Endothelial cell of umbilical vein (primary cell): ENCODE measurements around the gene MMP14. TPM values are rescaled to one million over a fixed set of nuclear protein-coding genes. Genes with fewer than 3 reads are reported as not detected.

Source experiments
- BruUV-seq: library from RNA; stranded (reverse); fragments of 400-500 nt; replicated peaks from 2 replicates; lab custom pipeline; 2021; lab: Mats Ljungman, UMichigan
- CTCF ChIA-PET: fragments of 300-600, 350-600 bp; sonication (Branson Sonifier 250); formaldehyde crosslinking; loops from one replicate; lab custom pipeline; 2021; ENCODE audit warnings: antibody characterized with exemption, inconsistent platforms; lab: Charles Lee
- POLR2A ChIA-PET: fragments of 300-600, 350-600 bp; sonication (Branson Sonifier 250); formaldehyde crosslinking; loops from one replicate; lab custom pipeline; 2021; ENCODE audit warnings: antibody characterized with exemption, inconsistent platforms; lab: Charles Lee
- DNase-seq: peaks from one replicate; pipeline ENCODE4 v3.0.0-alpha.2; 2011; ENCODE audit warnings: low read depth, low spot score
- FAIRE-seq: peaks from 2 replicates; lab custom pipeline; 2011; peaks lifted over from hg19 to GRCh38; lab: Jason Lieb, UNC
- H2AFZ ChIP-seq: 2 replicates; pipeline ENCODE4 v1.6.0; 2012; ENCODE audit warnings: low read depth, low read length, control low read depth, inconsistent platforms
- H3K27ac ChIP-seq: 2 replicates; pipeline ENCODE4 v1.5.1; 2011; ENCODE audit warnings: low read depth, mild to moderate bottlenecking, control low read depth, low read length, moderate library complexity; ENCODE audit not compliant: insufficient read depth
- H3K27me3 ChIP-seq, 2 experiments: 2 replicates each; pipeline versions ENCODE4 v1.6.0 to v1.6.1; 2011; ENCODE audit warnings: low read length in 2 of 2, mixed read lengths in 1 of 2; ENCODE audit not compliant: control insufficient read depth in 2 of 2, insufficient read depth in 2 of 2
- H3K36me3 ChIP-seq, 2 experiments: 2 replicates in 1 of 2; 3 replicates in 1 of 2; pipeline ENCODE4 v1.5.1; 2011; ENCODE audit warnings: low read length in 2 of 2, mild to moderate bottlenecking in 1 of 2, moderate library complexity in 1 of 2; ENCODE audit not compliant: control insufficient read depth in 2 of 2, insufficient read depth in 2 of 2; ENCODE audit errors: extremely low read depth in 1 of 2
- H3K4me1 ChIP-seq: 3 replicates; pipeline ENCODE4 v1.5.1; 2011; ENCODE audit warnings: mild to moderate bottlenecking, low read length; ENCODE audit not compliant: control insufficient read depth, insufficient read depth; ENCODE audit errors: extremely low read depth
- H3K4me2 ChIP-seq: 2 replicates; pipeline ENCODE4 v1.6.1; 2011; ENCODE audit warnings: low read length, control low read depth, mixed read lengths; ENCODE audit not compliant: insufficient read depth
- H3K4me3 ChIP-seq, 3 experiments: fragments of 200-600 bp in 1 of 3; sonication (generic), shearing (Covaris generic) in 1 of 3; replicated peaks in 1 of 3; 2 replicates each; pipeline ENCODE4 v1.5.1; 2011 to 2016; ENCODE audit warnings: control low read depth in 3 of 3, low read length in 3 of 3, mild to moderate bottlenecking in 2 of 3, inconsistent platforms in 1 of 3, low read depth in 1 of 3, moderate library complexity in 1 of 3; ENCODE audit not compliant: insufficient read depth in 1 of 3
- H3K79me2 ChIP-seq: 2 replicates; pipeline ENCODE4 v1.6.0; 2012; ENCODE audit warnings: low read length, inconsistent platforms; ENCODE audit not compliant: control insufficient read depth, insufficient read depth
- H3K9ac ChIP-seq: replicated peaks from 2 replicates; pipeline ENCODE3; 2011; ENCODE audit warnings: low read length, control low read depth; ENCODE audit not compliant: insufficient read depth; ENCODE audit errors: extremely low read depth
- H3K9me1 ChIP-seq: replicated peaks from 3 replicates; pipeline ENCODE4 v1.6.0; 2011; ENCODE audit warnings: mild to moderate bottlenecking, low read length; ENCODE audit not compliant: control insufficient read depth, insufficient read depth; ENCODE audit errors: extremely low read depth
- H3K9me3 ChIP-seq: replicated peaks from 2 replicates; pipeline ENCODE4 v1.5.1; 2012; ENCODE audit warnings: low read length, inconsistent platforms; ENCODE audit not compliant: control insufficient read depth, insufficient read depth
- H4K20me1 ChIP-seq: replicated peaks from 2 replicates; pipeline ENCODE3; 2011; ENCODE audit warnings: mild to moderate bottlenecking, low read length; ENCODE audit not compliant: control insufficient read depth, insufficient read depth; ENCODE audit errors: extremely low read depth
- EZH2 ChIP-seq: IDR thresholded peaks from 2 replicates; pipeline ENCODE4 v1.6.1; 2012; ENCODE audit warnings: borderline replicate concordance, low read depth, mild to moderate bottlenecking, moderate library complexity, low read length, inconsistent platforms; ENCODE audit not compliant: severe bottlenecking
- FOS ChIP-seq: IDR thresholded peaks from 2 replicates; pipeline ENCODE4 v1.6.1; 2011; ENCODE audit warnings: mild to moderate bottlenecking, low read length, moderate library complexity, borderline replicate concordance; ENCODE audit not compliant: insufficient read depth
- GATA2 ChIP-seq: IDR thresholded peaks from 2 replicates; pipeline ENCODE4 v1.7.0; 2011; ENCODE audit warnings: low read depth, mild to moderate bottlenecking, moderate library complexity, mixed read lengths, low read length; ENCODE audit not compliant: insufficient read length, insufficient read depth
- JUN ChIP-seq: IDR thresholded peaks from 2 replicates; pipeline ENCODE4 v1.6.1; 2011; ENCODE audit warnings: borderline replicate concordance, low read depth; ENCODE audit not compliant: insufficient read length, insufficient read depth
- MAX ChIP-seq: IDR thresholded peaks from 2 replicates; pipeline ENCODE4 v1.6.1; 2011; ENCODE audit not compliant: insufficient read depth, insufficient read length
- MYC ChIP-seq: IDR thresholded peaks from one replicate; pipeline ENCODE4 v1.6.1; 2011; ENCODE audit warnings: mild to moderate bottlenecking, low read depth, low read length
- POLR2A ChIP-seq: IDR thresholded peaks from 2 replicates; pipeline ENCODE4 v1.6.1; 2012; ENCODE audit warnings: low read depth, mild to moderate bottlenecking, control low read depth, low read length
- POLR2AphosphoS5 ChIP-seq: IDR thresholded peaks from 2 replicates; pipeline ENCODE4 v1.6.1; 2012; ENCODE audit warnings: low read depth, mild to moderate bottlenecking, control low read depth, low read length, moderate library complexity; ENCODE audit not compliant: insufficient read depth
- dilution Hi-C: fragments of 300-500 bp; cut with MboI; formaldehyde crosslinking; loops from one replicate; pipeline ENCODE4 v1.15.0; 2019; ENCODE audit warnings: low sequenced_read_pairs; ENCODE audit not compliant: extremely low pct_ligation_motif_present
- intact Hi-C: fragments of 100-400 bp; cut with micrococcal nuclease; formaldehyde crosslinking; loops from one replicate; pipeline ENCODE4 v1.10.0; 2022
- polyA plus RNA-seq, 4 experiments: library from polyadenylated mRNA; depleted of rRNA in 3 of 4; stranded (reverse) in 3 of 4; unstranded in 1 of 4; fragments of >200 nt; gene quantifications; 2 replicates each; pipeline versions ENCODE4 v1.2.1 to v1.2.3, GENCODE V29; 2011 to 2012; ENCODE audit warnings: missing spikeins in 1 of 4
- total RNA-seq: library from RNA; stranded (reverse); gene quantifications from 2 replicates; pipeline ENCODE4 v1.2.3, GENCODE V29; 2021
- TF ChIP-seq, protein P1 (sequence below), 2 donors: IDR thresholded peaks; 1 replicate in 1 of 2; 2 replicates in 1 of 2; pipeline ENCODE4 v1.5.1; 2011; ENCODE audit warnings: low read length in 2 of 2, mild to moderate bottlenecking in 2 of 2, moderate library complexity in 2 of 2, control low read depth in 1 of 2, inconsistent platforms in 1 of 2, low read depth in 1 of 2; ENCODE audit not compliant: insufficient read depth in 1 of 2; ENCODE audit errors: extremely low read depth in 1 of 2

MMP14 gene
- total and polyA plus RNA-seq, 2 donors (not counting 3 experiments of a cell fraction or from before 2014, with no cell fraction given), result 506 to 603 TPM

GRCh38 chr14:22884738-22885523 lies 48.5 kb downstream of the MMP14 start:
- H3K9ac ChIP-seq, result no peak overlapping the region
- DNase-seq, result no peak
- H3K9me3 ChIP-seq, result no peaks in the 10 kb centered on the region
- H3K4me3 ChIP-seq, result no peak overlapping the region
- intact Hi-C loops (loop anchor here (1.0 kb wide), 1 partner anchor 13 kb away; no protein-coding TSS in a partner anchor), dilution Hi-C loops (no loop called here)
- H3K4me1 ChIP-seq, result no peaks in the 10 kb centered on the region
- TF ChIP-seq MYC (no peak), POLR2A (no peak), POLR2AphosphoS5 (no peak), EZH2 (no peak), JUN (no peak), MAX (no peak), FOS (no peak), GATA2 (no peak)
- TF ChIP-seq, protein P1, sequence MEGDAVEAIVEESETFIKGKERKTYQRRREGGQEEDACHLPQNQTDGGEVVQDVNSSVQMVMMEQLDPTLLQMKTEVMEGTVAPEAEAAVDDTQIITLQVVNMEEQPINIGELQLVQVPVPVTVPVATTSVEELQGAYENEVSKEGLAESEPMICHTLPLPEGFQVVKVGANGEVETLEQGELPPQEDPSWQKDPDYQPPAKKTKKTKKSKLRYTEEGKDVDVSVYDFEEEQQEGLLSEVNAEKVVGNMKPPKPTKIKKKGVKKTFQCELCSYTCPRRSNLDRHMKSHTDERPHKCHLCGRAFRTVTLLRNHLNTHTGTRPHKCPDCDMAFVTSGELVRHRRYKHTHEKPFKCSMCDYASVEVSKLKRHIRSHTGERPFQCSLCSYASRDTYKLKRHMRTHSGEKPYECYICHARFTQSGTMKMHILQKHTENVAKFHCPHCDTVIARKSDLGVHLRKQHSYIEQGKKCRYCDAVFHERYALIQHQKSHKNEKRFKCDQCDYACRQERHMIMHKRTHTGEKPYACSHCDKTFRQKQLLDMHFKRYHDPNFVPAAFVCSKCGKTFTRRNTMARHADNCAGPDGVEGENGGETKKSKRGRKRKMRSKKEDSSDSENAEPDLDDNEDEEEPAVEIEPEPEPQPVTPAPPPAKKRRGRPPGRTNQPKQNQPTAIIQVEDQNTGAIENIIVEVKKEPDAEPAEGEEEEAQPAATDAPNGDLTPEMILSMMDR (IDR thresholded peaks at IDR 0.05; ENCODE audit: extremely low read depth in 1 of 2, insufficient read depth in 1 of 2, low read depth in 1 of 2, low read length in 2 of 2), result no peak
- POLR2A ChIA-PET, result interaction anchor here (0.6 kb wide), 1 partner anchor 66 kb away, joined by 4 read pairs; no protein-coding TSS in a partner anchor
- no peaks in the 10 kb centered on the region for H3K9me1 ChIP-seq
- no peaks in the 10 kb centered on the region for H4K20me1 ChIP-seq
- no peak overlapping the region for H3K27ac ChIP-seq
- H3K79me2 ChIP-seq, result no peaks in the 10 kb centered on the region
- CTCF ChIA-PET, result interaction anchor here (0.7 to 11.4 kb wide), 7 partner anchors 13 to 325 kb away, joined by 3 to 80 read pairs (median 4); partner anchors contain the start of gene LRP10
- BruUV-seq, result no TSS peak
- no peak overlapping the region for H2AFZ ChIP-seq
- H3K27me3 ChIP-seq, result no peaks in the 10 kb centered on the region
- H3K4me2 ChIP-seq, result no peak overlapping the region
- FAIRE-seq, result no peak
- no peaks in the 10 kb centered on the region for H3K36me3 ChIP-seq
